Gastroesophageal sphincter (tissue), 3 donors: ENCODE results near the gene TBC1D10B.

ENCODE experiments used
- EP300 ChIP-seq: sonication (generic); formaldehyde crosslinking; IDR thresholded peaks from one replicate; pipeline ENCODE4 v1.6.1; 2017; ENCODE audit warnings: antibody characterized with exemption, mild to moderate bottlenecking
- POLR2A ChIP-seq, 2 donors: fragments of 450-650 bp; IDR thresholded peaks; one replicate each; pipeline ENCODE4 v1.6.1; 2017; ENCODE audit warnings: antibody characterized with exemption in 2 of 2, mild to moderate bottlenecking in 2 of 2, moderate library complexity in 1 of 2
- POLR2AphosphoS5 ChIP-seq: sonication (generic); formaldehyde crosslinking; IDR thresholded peaks from one replicate; pipeline ENCODE4 v1.6.1; 2017; ENCODE audit warnings: antibody characterized with exemption
- TF ChIP-seq, protein P1 (sequence below), 4 experiments: fragments of 200-600 bp in 2 of 4; fragments of 450-650 bp in 2 of 4; sonication (generic) in 1 of 4; IDR thresholded peaks; one replicate each; pipeline ENCODE4 v1.5.1; 2017 to 2019; ENCODE audit warnings: antibody characterized with exemption in 4 of 4, mild to moderate bottlenecking in 2 of 4, moderate library complexity in 2 of 4

DNA sequence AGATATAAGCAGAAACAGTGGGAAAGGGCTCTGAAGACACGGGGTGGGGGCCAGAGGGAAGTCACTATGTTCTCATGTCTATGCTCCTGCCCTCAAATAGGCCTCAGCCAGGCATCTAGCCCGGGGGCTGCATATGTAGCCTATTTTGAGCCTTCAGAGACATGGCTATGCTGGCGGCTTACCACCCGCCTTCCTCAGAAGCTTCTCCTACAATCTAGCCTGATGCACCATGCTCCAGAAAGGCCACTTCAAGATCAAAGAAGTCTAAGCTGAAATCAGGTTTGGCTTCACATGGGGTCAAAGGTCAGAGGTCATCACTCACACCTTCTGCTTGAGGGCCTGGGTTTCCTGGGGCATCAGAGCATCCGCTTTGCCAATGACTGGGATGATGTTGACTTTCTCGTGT, 10.5 kb upstream of the TBC1D10B start:
- no peak for TF ChIP-seq EP300
- TF ChIP-seq, protein P1, sequence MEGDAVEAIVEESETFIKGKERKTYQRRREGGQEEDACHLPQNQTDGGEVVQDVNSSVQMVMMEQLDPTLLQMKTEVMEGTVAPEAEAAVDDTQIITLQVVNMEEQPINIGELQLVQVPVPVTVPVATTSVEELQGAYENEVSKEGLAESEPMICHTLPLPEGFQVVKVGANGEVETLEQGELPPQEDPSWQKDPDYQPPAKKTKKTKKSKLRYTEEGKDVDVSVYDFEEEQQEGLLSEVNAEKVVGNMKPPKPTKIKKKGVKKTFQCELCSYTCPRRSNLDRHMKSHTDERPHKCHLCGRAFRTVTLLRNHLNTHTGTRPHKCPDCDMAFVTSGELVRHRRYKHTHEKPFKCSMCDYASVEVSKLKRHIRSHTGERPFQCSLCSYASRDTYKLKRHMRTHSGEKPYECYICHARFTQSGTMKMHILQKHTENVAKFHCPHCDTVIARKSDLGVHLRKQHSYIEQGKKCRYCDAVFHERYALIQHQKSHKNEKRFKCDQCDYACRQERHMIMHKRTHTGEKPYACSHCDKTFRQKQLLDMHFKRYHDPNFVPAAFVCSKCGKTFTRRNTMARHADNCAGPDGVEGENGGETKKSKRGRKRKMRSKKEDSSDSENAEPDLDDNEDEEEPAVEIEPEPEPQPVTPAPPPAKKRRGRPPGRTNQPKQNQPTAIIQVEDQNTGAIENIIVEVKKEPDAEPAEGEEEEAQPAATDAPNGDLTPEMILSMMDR (IDR thresholded peaks at IDR 0.05), result no peak
- no peak for TF ChIP-seq POLR2A (IDR thresholded peaks at IDR 0.05)
- TF ChIP-seq POLR2AphosphoS5, result no peak
